IPS DF 6.9 (cell line): ENCODE measurements around the gene STK32B.
"Not testable (repeated sequence)": the region's sequence is repeated elsewhere in the genome, so short reads cannot be mapped to it uniquely, and the experiment has no call there.

ENCODE experiments used
- DNase-seq: peaks from one replicate; pipeline ENCODE4 v3.0.0-alpha.2; 2013; ENCODE audit warnings: low read depth, low spot score
- H3K27ac ChIP-seq: one replicate; pipeline ENCODE4 v1.5.1; 2013; ENCODE audit warnings: low read length, control low read depth
- H3K27me3 ChIP-seq: 2 replicates; pipeline ENCODE4 v1.6.1; 2013; ENCODE audit warnings: mild to moderate bottlenecking, low read length; ENCODE audit not compliant: control insufficient read depth, insufficient read depth
- H3K36me3 ChIP-seq: 2 replicates; pipeline ENCODE4 v1.6.1; 2013; ENCODE audit warnings: low read length; ENCODE audit not compliant: control insufficient read depth, insufficient read depth
- H3K4me1 ChIP-seq: 2 replicates; pipeline ENCODE4 v1.6.1; 2013; ENCODE audit warnings: low read length; ENCODE audit not compliant: control insufficient read depth, insufficient read depth
- H3K4me3 ChIP-seq: 2 replicates; pipeline ENCODE4 v1.5.1; 2013; ENCODE audit warnings: mild to moderate bottlenecking, low read length
- H3K9me3 ChIP-seq: 2 replicates; pipeline ENCODE4 v1.6.1; 2013; ENCODE audit warnings: low read length, inconsistent platforms; ENCODE audit not compliant: control insufficient read depth, insufficient read depth
- WGBS: extraction: QIAGEN DNeasy Blood & Tissue Kit; methylation state at CpG from one replicate; pipeline ENCODE4 v1.1.7; 2013; ENCODE audit warnings: mixed read lengths, missing lambda C conversion rate; ENCODE audit not compliant: insufficient read length, insufficient coverage; 5-methylcytosine and 5-hydroxymethylcytosine counted together

STK32B gene

GRCh38 chr4:5277079-5277478, 225.8 kb downstream of the STK32B start:
- no peaks in the 10 kb centered on the region for H3K27me3 ChIP-seq
- no peaks in the 10 kb centered on the region for H3K4me1 ChIP-seq
- H3K27ac ChIP-seq = no peak overlapping the region
- no peak for DNase-seq
- H3K36me3 ChIP-seq = no peaks in the 10 kb centered on the region
- no peak overlapping the region for H3K4me3 ChIP-seq
- no peaks in the 10 kb centered on the region for H3K9me3 ChIP-seq
- no CpG with 5 or more reads among the region's 2 CpGs for WGBS

- no peak overlapping the region for H3K27ac ChIP-seq
- H3K4me1 ChIP-seq = no peaks in the 10 kb centered on the region
- DNase-seq = no peak
- no peaks in the 10 kb centered on the region for H3K27me3 ChIP-seq
- no peaks in the 10 kb centered on the region for H3K36me3 ChIP-seq
- H3K4me3 ChIP-seq = no peak overlapping the region
- WGBS = no CpG with 5 or more reads among the region's 4 CpGs
- no peaks in the 10 kb centered on the region for H3K9me3 ChIP-seq
These were observed 226.9 kb downstream of the STK32B start for GRCh38 chr4:5278213-5278612.

- not testable (repeated sequence) for DNase-seq, H3K4me1 ChIP-seq, H3K9me3 ChIP-seq, H3K4me3 ChIP-seq, H3K27me3 ChIP-seq, H3K36me3 ChIP-seq, H3K27ac ChIP-seq
- WGBS = no CpG with 5 or more reads among the region's 1 CpG
These were observed 228.8 kb downstream of the STK32B start for GRCh38 chr4:5280069-5280468.

DNA sequence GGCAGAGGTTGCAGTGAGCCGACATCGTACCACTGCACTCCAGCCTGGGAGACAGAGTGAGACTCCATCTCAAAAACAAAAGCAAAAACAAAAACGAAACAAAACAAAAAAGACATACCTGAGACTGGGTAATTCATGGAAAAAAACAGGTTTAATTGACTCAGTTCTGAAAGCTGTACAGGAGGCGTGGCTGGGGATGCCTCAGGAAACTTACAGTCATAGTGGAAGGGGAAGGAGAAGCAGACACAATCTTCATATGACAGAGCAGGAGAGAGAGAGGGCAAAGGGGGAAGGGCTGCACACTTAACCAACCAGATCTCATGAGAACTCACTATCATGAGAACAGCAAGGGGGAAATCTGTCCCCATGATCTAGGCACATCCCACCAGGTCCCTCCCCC, 229.5 kb downstream of the STK32B start:
- no CpG with 5 or more reads among the region's 4 CpGs for WGBS
- no peaks in the 10 kb centered on the region for H3K4me1 ChIP-seq

GRCh38 chr4:5283837-5284236, 232.6 kb downstream of the STK32B start:
- H3K27me3 ChIP-seq = no peaks in the 10 kb centered on the region; the same call in 1 of the 2 replicates
- no peak overlapping the region for H3K27ac ChIP-seq
- H3K9me3 ChIP-seq = no peaks in the 10 kb centered on the region
- H3K4me3 ChIP-seq = no peak overlapping the region
- DNase-seq = no peak
- no peaks in the 10 kb centered on the region for H3K36me3 ChIP-seq
- H3K4me1 ChIP-seq = no peaks in the 10 kb centered on the region
- no CpG with 5 or more reads among the region's 2 CpGs for WGBS

More for the DNA sequence above, 229.5 kb downstream of the STK32B start:
- Histone ChIP-seq H3K27me3 (no peaks in the 10 kb centered on the region; the same call in 1 of the 2 replicates), H3K27ac (no peak overlapping the region), H3K9me3 (no peaks in the 10 kb centered on the region), H3K4me3 (no peak overlapping the region), H3K36me3 (no peaks in the 10 kb centered on the region)
- no peak for DNase-seq

GRCh38 chr4:5284517-5284916, 233.2 kb downstream of the STK32B start:
- H3K36me3 ChIP-seq = no peaks in the 10 kb centered on the region
- H3K27ac ChIP-seq = no peak overlapping the region
- no peaks in the 10 kb centered on the region; the same call in 1 of the 2 replicates for H3K27me3 ChIP-seq
- no peaks in the 10 kb centered on the region for H3K4me1 ChIP-seq
- H3K9me3 ChIP-seq = no peaks in the 10 kb centered on the region
- DNase-seq = no peak
- no peak overlapping the region for H3K4me3 ChIP-seq
- no CpG with 5 or more reads among the region's 7 CpGs for WGBS

GRCh38 chr4:5292101-5292500, 240.8 kb downstream of the STK32B start:
- Histone ChIP-seq H3K27ac (no peak overlapping the region), H3K4me3 (no peak overlapping the region), H3K27me3 (no peaks in the 10 kb centered on the region), H3K4me1 (no peaks in the 10 kb centered on the region), H3K36me3 (no peaks in the 10 kb centered on the region), H3K9me3 (no peaks in the 10 kb centered on the region)
- DNase-seq = no peak
- no CpG with 5 or more reads among the region's 4 CpGs for WGBS

GRCh38 chr4:5298000-5298787, 246.9 kb downstream of the STK32B start:
- H3K27ac ChIP-seq, H3K27me3 ChIP-seq, H3K36me3 ChIP-seq, H3K9me3 ChIP-seq, H3K4me3 ChIP-seq, H3K4me1 ChIP-seq, DNase-seq: not testable (repeated sequence)
- no CpG with 5 or more reads among the region's 9 CpGs for WGBS

GRCh38 chr4:5300283-5300682, 249.0 kb downstream of the STK32B start:
- Histone ChIP-seq H3K36me3 (no peaks in the 10 kb centered on the region), H3K4me1 (no peaks in the 10 kb centered on the region), H3K27ac (no peak overlapping the region), H3K27me3 (no peaks in the 10 kb centered on the region), H3K4me3 (no peak overlapping the region), H3K9me3 (no peaks in the 10 kb centered on the region)
- no peak for DNase-seq

DNA sequence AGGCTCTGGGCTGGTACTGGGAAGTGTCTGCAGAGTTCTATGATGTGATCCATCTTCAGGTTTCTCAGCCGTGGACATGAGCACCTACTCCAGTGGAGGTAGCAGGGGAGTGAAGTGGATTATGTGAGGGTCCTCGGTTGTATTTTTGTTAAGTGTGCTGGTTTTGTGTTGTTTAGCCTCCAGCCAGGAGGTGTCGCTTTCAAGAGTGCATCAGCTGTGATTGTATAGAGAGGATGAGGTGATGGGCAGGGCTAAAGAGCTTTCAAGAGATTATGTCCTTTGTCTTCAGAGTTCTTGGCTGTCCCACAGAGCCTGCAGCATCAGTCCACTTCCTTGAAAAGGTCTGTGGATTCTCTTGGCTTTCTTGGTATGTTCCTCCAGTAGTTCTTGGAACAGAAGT, 256.6 kb downstream of the STK32B start:
- no peak overlapping the region for H3K4me3 ChIP-seq
- DNase-seq = no peak
- H3K36me3 ChIP-seq = no peaks in the 10 kb centered on the region
- no CpG with 5 or more reads among the region's 3 CpGs for WGBS
- H3K27ac ChIP-seq = no peak overlapping the region
- H3K9me3 ChIP-seq = no peaks in the 10 kb centered on the region
- no peaks in the 10 kb centered on the region for H3K4me1 ChIP-seq
- no peaks in the 10 kb centered on the region for H3K27me3 ChIP-seq

DNA sequence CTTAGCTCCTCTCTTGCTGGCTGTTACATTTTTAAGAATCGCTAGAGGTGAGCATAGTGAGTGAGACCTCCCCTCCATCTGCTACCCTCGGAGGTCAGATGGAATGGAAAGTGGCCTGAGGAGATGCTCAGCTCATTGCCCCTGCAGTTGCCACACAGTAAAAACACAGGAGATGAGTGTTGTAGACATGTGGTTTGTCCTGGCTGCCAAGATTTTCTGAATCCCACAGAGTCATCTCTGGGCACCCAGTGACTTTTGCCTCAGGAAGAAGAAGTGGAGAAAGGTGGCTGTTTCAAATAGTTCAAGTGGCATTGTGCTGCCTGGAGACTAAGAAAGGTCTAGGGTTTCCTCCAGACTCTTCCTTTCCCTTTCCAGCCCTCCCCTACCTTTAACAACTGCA, 271.0 kb downstream of the STK32B start:
- H3K27ac ChIP-seq = no peak overlapping the region
- DNase-seq = no peak
- WGBS = no CpG with 5 or more reads among the region's 2 CpGs
- no peaks in the 10 kb centered on the region for H3K4me1 ChIP-seq
- no peaks in the 10 kb centered on the region for H3K36me3 ChIP-seq
- no peaks in the 10 kb centered on the region for H3K9me3 ChIP-seq
- no peaks in the 10 kb centered on the region for H3K27me3 ChIP-seq
- no peak overlapping the region for H3K4me3 ChIP-seq
